GM18909 (cell line): ENCODE data around the gene GIMAP2.
"Not testable (repeated sequence)": the region's sequence is repeated elsewhere in the genome, so short reads cannot be mapped to it uniquely, and the experiment has no call there.

ENCODE experiments used
- ATAC-seq: cut with Tn5 transposase; IDR thresholded peaks from one replicate; pipeline ENCODE4 v1.9.1; 2021; ENCODE audit warnings: mild to moderate bottlenecking; ENCODE audit not compliant: unreplicated experiment, poor library complexity

GIMAP2 gene

DNA sequence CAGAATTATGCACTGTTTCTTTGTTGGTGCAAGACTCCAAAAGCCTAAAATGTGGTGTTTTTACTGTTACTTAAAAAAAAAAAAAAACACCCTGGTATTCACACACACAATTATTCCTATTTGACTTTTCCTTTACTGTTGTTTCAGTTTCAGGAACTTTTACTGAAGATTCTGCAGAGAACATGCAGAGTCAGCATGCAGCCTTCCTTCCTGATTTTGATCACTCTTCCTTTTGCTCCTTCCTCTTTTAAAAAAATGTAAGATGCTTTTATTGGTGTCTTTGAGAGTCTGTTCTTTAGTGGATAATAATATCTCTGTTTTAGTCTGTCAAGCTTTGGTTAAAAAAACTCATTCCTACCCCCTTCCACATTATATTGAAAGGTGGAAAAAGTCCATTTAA is 9.2 kb upstream of the GIMAP2 start:
- ATAC-seq = not testable (repeated sequence)

DNA sequence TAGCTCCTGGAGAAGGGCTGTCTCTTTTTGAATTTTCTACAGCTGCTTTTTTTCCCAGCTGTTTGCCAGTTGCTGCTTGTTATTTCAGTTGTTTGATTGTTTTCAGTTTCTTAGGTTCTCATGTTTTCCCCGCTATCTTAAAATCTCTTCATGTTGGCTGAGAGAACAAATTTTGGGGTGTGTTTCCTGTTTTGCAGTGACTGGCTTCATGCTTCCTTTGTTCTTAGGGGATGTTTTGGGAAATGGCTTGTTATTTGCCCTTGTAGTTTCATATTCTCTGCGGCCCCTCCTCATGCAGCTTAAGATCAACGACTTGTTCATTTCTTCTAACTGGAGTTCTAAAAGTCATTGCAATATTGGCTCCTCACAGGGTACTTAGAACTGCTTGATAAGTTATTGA is 8.7 kb upstream of the GIMAP2 start:
- ATAC-seq = not testable (repeated sequence)

DNA sequence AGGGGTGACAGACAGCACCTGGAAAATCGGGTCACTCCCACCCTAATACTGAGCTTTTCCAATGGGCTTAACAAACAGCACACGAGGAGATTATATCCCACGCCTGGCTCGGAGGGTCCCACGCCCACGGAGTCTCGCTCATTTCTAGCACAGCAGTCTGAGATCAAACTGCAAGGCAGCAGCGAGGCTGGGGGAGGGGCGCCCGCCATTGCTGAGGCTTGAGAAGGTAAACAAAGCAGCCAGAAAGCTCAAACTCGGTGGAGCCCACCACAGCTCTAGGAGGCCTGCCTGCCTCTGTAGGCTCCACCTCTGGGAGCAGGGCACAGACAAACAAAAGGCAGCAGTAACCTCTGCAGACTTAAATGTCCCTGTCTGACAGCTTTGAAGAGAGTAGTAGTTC is 6.9 kb upstream of the GIMAP2 start:
- not testable (repeated sequence) for ATAC-seq

DNA sequence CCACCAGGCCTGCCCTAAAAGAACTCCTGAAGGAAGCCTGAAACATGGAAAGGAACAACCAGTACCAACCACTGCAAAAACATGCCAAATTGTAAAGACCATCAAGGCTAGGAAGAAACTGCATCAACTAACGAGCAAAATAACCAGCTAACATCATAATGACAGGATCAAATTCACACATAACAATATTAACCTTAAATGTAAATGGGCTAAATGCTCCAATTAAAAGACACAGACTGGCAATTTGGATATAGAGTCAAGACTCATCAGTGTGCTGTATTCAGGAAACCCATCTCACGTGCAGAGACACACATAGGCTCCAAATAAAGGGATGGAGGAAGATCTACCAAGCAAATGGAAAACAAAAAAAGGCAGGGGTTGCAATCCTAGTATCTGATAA is 5.1 kb upstream of the GIMAP2 start:
- not testable (repeated sequence) for ATAC-seq

DNA sequence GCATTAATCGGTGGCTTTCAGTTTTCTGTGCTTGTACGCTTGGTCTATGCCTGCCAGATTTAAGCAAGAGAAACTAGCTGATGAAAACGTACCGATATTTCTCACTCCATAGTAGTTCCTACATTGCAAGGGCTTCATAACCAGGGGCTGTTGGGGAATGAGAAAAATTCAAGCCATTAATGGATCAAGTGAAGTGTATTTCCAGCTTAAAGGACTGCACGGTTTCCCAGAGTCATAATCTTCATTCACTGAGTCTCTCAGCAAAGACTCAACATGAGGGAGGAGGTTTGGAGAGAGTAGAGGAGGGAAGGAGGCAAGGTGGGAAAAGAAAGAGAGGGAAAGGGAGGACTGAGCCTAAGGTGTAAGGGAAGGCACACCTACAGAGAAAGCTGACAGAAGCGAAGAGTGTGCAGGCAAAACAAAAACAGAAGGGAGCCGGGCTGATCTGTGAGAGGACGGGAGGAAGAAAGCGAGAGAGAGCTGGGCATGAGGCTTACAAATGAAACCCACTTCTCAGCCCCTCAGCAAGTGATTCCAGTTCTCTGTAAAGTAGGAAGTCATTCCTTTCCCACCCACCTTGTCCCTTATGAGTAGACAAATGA is 625 bp downstream of the GIMAP2 start:
- ATAC-seq = peak; percentile 30

DNA sequence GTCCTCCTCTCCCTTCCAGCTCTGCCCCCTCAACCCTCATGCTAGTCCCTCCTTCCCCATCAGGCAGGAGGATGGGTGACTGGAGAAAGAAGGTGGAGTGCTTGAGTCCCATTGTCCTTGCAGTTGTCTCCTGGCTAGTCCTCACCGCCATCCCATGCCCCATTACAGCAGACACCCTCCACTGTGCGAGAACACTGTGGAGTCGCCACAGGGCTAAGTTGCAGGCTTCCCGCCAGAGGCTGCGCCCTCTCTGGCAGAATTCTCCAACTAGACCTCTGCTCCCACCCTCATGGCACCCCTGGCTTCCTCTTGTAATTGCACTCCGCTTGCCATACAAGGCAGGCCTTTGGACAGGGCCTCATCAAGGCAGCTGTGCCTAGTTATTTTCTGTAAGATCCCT is 3.1 kb downstream of the GIMAP2 start:
- no peak for ATAC-seq

DNA sequence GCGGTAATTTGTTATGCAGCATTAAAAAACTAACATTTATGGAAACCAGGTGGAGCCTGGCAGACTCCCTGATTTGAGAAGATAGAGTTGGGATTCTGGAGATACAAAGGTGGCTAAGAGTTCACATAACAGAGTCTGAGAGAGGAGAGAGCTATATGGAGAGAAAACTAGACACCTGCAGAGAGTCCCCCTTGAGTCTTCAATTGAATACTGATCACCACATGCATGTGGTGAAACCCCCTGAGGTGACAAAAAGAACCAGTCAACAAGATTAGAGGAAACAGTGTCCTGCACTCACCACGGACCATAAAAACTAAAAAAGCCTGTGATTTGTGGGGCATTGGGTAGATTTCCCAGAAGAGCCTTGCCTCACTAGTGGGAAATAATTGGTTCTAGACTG is 10.1 kb downstream of the GIMAP2 start:
- no peak for ATAC-seq

DNA sequence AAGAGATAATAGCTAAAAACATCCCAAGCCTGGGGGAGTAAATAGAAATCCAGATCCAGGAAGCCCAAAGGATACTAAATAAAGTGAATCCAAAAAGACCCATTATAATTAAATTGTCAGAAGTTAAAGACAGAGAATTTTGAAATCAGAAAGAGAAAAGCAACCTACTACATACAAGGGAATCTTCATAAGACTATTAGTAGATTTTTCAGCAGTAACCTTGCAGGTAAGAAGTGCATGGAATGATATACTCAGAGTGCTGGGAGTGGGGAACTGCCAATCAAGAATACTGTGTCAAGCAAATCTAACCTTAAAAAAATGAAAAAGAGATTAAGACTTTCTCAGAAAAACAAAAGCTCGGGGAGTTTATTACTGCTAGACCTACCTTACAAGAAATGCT is 17.7 kb downstream of the GIMAP2 start:
- ATAC-seq = no peak

DNA sequence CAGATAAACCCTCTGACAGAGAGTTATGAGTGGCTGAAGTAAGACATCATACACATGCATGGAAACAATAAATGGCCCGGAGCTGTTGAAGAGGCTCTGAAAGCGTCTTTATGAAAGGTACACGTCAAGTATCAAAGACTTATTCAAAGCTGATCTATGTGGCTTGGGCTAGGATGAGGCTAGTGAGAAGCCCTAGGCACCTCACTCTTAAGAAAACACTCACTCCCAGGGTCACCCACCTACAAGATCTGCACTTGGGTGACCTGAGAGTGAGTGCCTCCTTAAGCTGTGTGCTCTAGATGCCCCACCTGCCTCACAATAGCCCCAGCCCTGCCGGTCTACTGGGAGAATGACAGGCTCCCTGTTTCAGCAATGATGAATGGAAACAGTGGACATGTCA is 29.8 kb downstream of the GIMAP2 start:
- ATAC-seq = no peak

DNA sequence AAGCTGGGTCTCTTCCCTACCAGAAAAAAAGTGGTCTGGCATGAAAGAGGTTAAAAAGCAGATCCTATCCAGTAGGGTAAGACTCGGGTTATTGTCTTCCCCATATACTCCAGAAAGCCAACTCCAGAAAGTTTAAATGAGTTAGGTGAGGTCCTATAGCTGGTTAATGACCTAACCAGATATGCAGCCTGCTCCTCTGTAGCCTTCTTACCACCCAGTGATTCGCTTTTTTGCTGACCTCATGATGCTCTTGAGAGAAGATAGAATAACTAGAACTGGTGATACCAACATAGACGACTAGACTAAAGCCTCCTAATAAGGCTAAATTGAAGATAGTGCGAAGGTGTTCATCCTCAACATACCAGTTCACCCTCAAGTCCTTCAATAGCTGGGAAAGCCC is 30.2 kb downstream of the GIMAP2 start:
- ATAC-seq = no peak

DNA sequence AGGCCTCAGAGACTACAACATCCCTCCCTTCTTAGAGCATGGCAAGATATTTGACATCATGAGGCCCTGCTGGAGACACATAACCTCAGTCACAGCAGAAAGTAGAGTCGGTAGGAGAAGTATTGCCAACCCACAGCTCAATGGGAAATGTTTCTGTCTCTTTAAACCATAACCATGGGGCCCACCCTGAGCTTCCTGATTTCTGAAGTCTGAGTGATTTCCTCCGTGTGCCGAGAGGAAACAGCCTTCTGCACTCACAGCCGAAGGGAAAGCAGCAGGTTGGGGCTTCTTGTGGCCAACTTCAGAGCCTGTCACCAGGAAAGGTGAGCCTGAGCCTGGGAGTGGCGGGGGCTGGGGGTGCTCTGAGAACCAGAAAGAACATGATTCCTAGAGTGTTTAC is 30.9 kb downstream of the GIMAP2 start, which contains the start of gene GIMAP1:
Gene GIMAP1 (plus strand): TSS at position 246 of the 400 bp plus-strand sequence. CDS start 2,435 bp downstream, outside the sequence.
- peak; percentile 64 for ATAC-seq

DNA sequence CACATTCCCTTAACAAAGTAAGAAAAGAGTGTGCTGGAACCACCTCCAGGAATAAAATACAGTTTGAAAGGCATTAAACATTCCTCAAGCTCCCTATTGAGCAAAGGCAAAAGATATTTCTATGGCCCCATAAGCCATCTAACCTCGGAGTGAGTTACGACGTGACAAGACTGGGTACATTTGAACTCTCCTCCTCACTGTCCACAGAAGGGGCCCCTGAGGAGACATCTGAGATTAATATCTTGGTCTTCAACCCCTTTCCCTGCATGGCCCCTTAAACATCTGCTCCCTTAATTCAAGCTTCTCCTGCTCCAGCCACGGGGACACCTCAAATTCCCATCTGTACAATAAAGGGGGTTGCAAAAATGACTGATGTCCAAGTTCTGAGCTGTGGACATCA is 31.4 kb downstream of the GIMAP2 start:
- ATAC-seq = no peak

DNA sequence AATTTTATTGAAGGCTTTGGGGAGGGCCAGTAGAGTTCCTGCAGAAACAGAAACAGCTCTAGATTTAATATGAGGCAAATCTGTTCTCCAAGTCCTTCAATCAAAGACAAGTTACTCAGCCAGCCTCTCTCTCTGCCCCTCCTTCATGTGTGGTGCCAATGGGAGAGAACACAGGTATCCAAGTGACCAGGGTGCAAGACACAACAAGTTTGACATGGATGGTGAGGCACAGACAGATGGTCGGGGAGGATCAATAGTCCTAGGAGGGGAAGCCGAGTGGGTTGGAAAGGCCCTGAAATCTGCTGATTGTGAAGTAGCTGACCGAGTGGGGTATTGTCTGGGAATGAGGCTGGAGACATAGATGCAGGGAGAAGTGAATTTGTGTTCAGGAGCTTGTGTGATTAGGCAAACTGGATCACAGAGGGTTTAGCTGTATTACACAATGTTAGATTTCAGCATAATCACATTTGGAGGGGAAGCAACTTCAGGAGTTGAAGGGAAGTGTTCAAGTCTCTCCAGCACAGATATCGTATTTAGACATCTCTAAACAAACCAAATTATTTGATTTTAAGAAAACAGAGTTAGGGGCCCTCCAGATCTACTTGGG is 32.4 kb downstream of the GIMAP2 start:
- no peak for ATAC-seq

DNA sequence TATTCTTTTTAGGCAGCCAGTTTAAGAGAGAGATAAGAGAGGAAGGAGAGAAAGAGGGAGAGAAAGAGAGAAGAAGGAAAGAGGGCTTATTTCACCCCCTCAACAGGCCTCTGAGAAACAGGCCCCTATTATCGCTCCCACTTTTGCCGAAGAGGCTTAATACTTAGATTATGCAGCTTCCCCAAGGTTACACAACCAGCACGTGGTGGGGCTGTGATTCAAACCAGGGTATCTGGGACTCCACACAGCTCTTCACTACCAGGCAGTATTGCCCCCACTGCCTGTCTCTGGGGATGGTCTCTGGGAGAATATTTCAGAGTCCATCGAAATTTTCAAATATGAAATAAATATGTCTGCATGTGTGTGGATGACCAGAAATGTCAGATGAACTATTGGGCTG is 33.9 kb downstream of the GIMAP2 start:
- ATAC-seq = no peak

DNA sequence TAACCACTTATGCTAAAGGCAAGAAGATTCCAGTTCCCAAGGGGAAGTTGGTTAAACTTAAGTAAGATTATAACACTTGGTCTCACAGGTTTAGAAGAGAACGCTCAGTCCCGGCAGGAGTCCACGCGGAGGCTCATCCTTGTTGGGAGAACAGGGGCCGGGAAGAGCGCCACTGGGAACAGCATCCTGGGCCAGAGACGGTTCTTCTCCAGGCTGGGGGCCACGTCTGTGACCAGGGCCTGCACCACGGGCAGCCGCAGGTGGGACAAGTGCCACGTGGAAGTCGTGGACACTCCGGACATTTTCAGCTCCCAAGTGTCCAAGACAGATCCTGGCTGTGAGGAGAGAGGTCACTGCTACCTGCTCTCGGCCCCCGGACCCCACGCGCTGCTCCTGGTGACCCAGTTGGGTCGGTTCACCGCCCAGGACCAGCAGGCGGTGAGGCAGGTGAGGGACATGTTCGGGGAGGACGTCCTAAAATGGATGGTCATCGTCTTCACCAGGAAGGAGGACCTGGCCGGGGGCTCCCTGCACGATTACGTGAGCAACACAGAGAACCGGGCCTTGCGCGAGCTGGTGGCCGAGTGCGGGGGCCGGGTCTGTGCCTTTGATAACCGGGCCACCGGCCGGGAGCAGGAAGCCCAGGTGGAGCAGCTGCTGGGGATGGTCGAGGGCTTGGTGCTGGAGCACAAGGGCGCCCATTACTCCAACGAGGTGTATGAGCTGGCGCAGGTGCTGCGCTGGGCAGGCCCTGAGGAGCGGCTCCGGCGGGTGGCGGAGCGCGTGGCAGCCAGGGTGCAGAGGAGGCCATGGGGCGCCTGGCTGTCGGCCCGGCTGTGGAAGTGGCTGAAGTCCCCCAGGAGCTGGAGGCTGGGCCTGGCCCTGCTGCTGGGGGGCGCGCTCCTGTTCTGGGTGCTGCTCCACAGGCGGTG is 34.7 kb downstream of the GIMAP2 start:
- no peak for ATAC-seq

DNA sequence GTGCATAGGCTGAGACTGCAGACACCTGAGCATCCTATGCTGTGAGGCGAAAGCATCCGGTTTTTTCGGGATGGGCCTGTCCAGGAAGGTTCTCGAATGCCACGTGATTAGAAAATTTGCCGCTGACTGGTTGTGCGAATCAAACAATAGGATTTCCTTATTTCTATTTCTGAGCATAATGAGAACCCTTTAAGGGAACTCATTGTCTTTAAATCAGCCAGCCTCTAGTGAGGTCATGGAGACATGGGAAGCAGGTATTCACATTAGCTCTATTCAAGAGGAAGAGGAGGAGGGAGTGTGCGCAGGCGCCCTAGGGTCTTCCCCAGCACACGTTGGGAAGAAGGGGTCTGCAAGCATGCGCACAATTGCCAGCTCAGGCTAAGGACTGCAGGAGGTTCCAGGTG is 36.5 kb downstream of the GIMAP2 start:
- no peak for ATAC-seq

DNA sequence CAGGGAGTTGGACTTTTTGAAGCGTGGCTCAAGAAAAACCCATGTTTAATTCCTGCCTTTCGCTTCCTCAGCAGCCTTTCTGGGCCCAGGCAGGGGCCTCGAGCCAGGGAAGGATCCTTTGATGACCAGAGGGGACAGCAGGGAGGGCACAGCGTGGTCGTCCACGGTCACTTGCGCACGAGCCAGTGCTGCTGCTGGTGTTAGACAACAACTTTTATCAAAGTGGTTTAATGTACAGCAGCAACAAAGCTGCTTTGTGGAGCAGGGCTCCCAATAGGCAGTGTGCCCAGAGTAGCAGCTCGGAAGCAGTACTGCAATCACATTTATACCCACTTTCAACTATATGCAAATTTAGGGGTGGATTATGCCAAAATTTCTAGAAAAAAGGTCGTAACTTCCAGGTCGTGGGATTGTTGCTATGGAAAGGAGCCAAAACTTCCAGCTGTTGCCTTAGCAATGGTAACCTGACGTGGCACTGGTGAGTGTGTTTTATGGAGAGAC is 37.0 kb downstream of the GIMAP2 start:
- no peak for ATAC-seq

DNA sequence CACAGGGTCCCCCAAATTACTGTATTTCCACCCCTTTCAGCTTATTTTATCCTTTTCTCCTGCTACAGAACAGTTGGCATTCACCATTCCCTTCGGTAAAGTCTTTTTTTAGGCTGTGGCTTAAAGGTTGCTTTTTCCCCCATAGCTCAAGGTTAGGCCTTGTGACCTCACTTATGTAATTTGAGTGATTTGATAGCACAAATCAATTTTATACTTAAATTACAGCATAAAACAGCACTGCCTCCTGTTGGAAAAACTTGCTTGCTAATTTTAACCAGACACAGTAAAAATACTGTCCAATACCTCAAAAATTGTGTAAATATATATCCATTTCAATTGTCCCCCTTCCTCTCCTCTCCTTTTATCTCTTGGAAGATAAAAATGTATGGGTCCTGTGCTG is 38.0 kb downstream of the GIMAP2 start:
- no peak for ATAC-seq

DNA sequence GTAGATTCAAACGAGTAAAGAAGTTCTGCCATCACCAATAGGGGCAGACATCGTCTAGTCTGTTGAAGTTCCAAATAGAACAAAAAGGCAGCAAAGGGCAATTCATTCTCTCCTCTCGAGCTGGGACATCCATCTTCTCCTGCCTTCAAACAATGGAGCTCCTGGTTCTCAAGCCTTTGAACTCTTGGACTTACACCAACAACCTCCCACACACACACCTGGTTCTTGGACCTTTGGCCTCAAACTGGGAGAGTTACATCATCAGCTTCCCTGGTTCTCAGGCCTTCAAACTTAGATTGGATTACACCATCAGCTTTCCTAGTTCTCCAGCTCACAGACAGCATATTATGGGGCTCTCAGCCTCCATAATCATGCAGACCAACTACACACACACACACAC is 41.9 kb downstream of the GIMAP2 start:
- no peak for ATAC-seq

DNA sequence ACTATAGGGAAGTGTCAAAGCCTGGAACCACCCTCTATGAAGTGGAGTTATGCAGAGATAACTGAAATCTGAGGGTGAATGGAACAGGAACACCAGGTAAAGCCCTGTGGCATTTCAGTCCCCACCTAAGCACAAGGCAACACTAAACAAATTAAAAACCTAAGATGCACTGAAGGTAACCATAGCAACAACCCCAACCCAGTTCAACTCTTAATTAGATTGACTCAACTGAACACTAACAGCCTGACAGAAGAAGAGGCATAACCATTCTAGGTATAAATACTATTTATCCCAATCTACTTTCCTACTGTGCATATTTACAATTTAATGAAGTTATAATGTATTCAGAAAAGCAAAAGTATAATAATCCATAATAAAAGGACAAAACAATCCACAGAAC is 42.5 kb downstream of the GIMAP2 start:
- ATAC-seq = no peak

DNA sequence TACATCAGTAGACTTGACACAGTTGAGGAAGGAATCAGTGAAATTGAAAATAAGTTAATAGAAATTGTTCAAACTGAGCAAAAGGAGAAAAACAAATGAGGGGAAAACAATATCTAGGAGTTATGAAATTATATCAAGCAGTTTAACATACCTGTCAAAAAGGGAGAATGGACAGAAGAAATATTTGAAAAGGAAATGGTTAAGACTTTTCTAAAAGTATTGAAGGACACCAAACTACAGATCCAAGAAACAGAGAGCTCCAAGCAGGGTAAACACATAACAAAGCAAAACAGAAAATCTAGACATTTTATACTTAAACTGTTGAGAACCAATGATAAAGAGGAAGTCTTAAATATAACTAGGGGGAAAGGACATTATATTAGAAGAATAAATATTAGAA is 43.1 kb downstream of the GIMAP2 start:
- ATAC-seq = no peak
